Eye (tissue), 1 donor: ENCODE measurements around the gene SLC13A2.
A peak's percentile ranks its signal among the peaks of the same experiment; 100 is the strongest.
"Not testable (repeated sequence)": the region's sequence is repeated elsewhere in the genome, so short reads cannot be mapped to it uniquely, and the experiment has no call there.

Experiments used
- DNase-seq: peaks from one replicate; pipeline ENCODE4 v3.0.0-alpha.2; 2015

Gene SLC13A2

GRCh38 chr17:28473542-28473941 is at the start of gene SLC13A2:
Gene SLC13A2 (plus strand): TSS chr17:28473644. CDS start chr17:28473713, 69 bp downstream.
- no peak for DNase-seq

GRCh38 chr17:28425206-28425605 is 48.2 kb upstream of the SLC13A2 start:
- DNase-seq, result no peak

GRCh38 chr17:28426081-28426519 is 47.3 kb upstream of the SLC13A2 start:
- DNase-seq, result peak; percentile 16

GRCh38 chr17:28427371-28427770 is 46.1 kb upstream of the SLC13A2 start:
- peak; percentile 75 for DNase-seq

- not testable (repeated sequence) for DNase-seq
Measured at GRCh38 chr17:28427982-28428381, 45.5 kb upstream of the SLC13A2 start.

- DNase-seq, result peak; percentile 4
Measured at GRCh38 chr17:28433721-28434120, 39.7 kb upstream of the SLC13A2 start.

- DNase-seq, result not testable (repeated sequence)
Measured at GRCh38 chr17:28434326-28434725, 39.1 kb upstream of the SLC13A2 start.

GRCh38 chr17:28443901-28444638 is 29.4 kb upstream of the SLC13A2 start:
- no peak for DNase-seq

GRCh38 chr17:28446716-28447395 is 26.6 kb upstream of the SLC13A2 start:
- no peak for DNase-seq

- no peak for DNase-seq
Measured at GRCh38 chr17:28447396-28447760, 26.1 kb upstream of the SLC13A2 start.

GRCh38 chr17:28449859-28450258 is 23.6 kb upstream of the SLC13A2 start:
- DNase-seq, result no peak

GRCh38 chr17:28457890-28458289 is 15.6 kb upstream of the SLC13A2 start:
- no peak for DNase-seq

GRCh38 chr17:28458881-28459280 is 14.6 kb upstream of the SLC13A2 start:
- DNase-seq, result not testable (repeated sequence)

GRCh38 chr17:28460901-28461300 is 12.5 kb upstream of the SLC13A2 start:
- DNase-seq, result no peak

- DNase-seq, result no peak
Measured at GRCh38 chr17:28466001-28466400, 7.4 kb upstream of the SLC13A2 start.

GRCh38 chr17:28466521-28467048 is 6.9 kb upstream of the SLC13A2 start:
- DNase-seq, result no peak

- no peak for DNase-seq
Measured at GRCh38 chr17:28467456-28468025, 5.9 kb upstream of the SLC13A2 start.

- not testable (repeated sequence) for DNase-seq
Measured at GRCh38 chr17:28468033-28468735, 5.3 kb upstream of the SLC13A2 start.

- no peak for DNase-seq
Measured at GRCh38 chr17:28468781-28469180, 4.7 kb upstream of the SLC13A2 start.

GRCh38 chr17:28469376-28469775 is 4.1 kb upstream of the SLC13A2 start:
- DNase-seq, result no peak

- no peak for DNase-seq
Measured at GRCh38 chr17:28470266-28470913, 3.1 kb upstream of the SLC13A2 start.

GRCh38 chr17:28470914-28471366 is 2.5 kb upstream of the SLC13A2 start:
- DNase-seq, result peak; percentile 16
